Amniotic stem cell (primary cell): Measurements from ENCODE around the gene ROMO1.
A peak's percentile ranks its signal among the peaks of the same experiment; 100 is the strongest.
"Not testable (repeated sequence)": the region's sequence is repeated elsewhere in the genome, so short reads cannot be mapped to it uniquely, and the experiment has no call there.

Source experiments
- DNase-seq: peaks from one replicate; lab custom pipeline; 2025; lab: John Stamatoyannopoulos, UW

The ROMO1 gene

DNA sequence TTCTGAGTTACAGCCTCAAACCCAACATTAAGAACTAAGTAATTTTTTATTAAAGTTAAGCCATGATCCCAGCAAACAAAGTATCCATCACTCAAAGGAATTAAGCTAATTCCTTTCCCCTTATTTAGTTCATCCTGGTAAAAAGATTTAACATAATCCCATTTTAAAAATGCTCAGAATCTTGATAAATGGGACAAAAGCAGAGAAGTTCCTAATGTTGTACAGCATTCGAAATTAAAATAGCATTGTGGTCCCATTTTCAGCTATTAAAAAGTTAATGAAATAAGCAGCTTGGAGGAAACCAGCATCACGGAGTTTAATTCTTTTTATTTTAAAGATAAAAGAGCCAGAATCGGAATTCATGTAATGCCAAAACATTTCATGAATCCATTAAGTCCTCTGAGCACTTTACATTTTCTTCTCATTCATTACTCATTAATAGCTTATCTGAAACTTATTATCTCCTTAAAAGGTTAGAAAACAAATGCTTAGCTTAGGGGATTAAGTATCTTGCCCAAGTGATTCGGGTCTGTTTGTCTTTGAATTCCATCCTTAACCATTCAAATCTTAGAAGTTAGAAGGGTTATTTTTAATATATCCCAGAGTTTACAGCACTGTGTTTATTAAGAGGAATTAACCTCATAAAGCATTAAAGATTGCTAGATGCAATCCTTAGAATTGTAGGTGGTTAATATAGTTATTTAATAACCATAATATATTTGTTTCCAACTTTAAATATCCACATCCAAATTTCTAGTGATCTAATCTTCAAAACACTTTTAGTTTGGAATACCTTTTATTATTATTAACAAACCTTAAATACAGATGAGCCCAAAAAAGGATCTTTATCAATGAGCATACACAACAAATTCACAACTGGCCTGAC lies 31.6 kb downstream of the ROMO1 start:
- DNase-seq: no peak

DNA sequence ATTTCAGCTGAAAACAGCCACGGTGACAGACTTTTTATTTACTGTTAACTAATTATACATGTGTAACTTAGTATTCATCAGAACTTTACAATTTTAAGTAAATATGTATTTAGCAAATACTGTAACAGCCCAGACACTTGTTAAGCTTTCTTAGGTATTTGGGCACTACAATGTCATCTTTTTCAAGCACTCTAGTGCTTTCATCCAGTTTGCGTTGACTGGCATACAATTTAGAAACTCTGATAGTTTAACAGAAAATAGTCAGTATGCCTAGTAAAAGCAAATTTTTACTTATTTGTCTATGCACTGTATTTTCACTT lies 32.2 kb downstream of the ROMO1 start:
- no peak for DNase-seq

DNA sequence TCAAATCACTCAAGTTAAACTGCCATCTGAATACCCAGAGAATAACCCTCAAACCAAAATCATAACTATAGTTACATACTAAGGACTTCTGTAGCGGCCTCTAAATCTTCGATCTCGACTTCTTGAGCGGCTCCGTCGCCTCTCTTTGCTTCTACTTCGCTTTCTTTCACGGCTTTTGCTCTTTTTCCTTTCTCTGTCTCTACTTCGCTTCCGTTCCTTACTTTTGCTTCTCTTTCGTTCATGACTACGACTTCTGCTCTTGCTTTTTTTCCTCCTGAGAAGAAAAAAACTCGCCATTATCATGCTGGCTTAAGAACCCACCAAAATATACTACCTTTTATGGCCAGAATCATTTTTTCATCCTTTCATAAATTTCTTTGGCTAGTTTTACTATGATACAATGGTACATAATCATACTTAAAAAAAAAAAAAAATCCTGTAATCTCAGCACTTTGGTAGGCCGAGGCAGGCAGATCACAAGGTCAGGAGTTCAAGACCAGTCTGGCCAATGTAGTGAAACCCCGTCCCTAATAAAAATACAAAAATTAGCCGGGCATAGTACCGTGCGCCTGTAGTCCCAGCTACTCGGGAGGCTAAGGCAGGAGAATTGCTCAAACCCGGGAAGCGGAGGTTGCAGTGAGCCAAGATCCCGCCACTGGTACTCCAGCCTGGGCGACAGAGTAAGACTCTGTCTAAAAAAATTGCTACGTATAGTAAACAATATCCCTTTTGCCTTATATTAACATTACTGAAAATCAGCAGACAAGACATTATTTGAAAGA lies 32.8 kb downstream of the ROMO1 start:
- DNase-seq: no peak

DNA sequence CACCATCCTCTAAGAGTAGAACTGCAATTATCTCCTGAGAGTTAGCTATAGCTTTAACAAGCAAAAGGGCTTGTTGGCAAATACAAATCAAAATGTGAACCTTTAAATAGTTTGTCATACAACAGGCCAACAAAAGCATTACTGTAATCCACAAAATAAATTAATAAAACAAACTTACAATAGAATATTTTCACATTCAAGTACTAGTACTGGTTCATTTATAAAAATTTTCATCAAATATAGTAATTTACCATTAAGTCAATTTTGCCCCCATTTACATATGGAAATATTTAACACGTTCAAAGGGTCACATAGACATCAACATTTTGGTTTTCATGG lies 33.4 kb downstream of the ROMO1 start:
- DNase-seq: no peak

DNA sequence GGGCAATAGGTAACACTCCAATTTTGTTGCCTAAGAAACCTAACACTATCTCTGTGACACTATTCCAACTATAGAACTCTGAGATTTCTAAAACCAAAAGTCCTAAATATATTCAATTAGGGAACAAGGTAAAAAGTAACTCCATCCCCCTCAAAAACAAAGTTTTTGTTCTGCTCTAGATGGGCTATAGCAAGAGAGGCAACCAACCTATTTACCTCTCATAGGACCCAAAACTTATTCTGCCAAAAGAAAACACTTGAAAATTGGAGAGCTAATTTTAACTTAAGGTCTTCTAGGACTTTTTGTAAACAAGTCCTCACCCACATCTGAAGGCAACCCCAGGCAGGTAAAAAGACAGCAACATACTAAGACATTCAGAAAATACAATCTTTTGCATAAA lies 35.2 kb downstream of the ROMO1 start:
- DNase-seq: no peak

DNA sequence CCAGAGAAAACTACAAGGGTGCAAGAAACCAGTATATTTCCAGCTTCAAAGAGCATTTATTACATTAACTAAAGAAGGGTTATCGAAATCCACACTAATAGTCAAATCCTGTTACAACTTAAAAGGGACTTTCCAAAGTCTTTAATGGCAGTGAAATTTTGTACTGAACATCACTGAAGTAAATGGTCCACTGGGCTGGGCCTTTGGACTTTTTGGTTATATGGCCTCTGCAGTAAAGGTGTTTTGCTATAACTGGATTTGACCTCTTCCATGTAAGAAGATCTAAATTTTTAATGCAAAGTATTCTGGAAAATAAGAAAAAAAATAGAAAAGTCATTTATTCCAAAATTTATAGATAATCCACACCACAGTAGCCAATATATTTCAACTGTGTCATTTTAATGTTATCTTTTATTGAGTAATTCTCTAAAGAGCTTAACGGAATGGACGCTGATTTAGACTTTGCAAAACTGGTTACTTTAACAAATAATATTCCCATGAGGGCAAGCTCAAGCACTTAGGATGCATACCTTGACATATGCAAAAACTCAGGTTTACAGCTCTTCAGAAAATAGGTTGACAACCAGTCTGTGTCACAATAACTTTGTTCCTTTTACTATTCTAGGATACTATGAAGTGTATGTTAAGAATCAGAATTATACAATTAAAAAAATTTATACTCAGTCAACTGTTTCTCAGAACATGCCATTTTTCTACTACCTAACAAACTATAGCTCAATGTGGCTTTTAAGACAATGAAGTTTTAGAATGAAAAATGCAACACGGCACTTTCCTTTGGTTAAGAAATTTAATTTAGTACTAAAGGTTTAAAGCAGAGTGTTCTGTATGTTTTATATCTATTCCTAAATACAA lies 35.8 kb downstream of the ROMO1 start:
- no peak for DNase-seq

DNA sequence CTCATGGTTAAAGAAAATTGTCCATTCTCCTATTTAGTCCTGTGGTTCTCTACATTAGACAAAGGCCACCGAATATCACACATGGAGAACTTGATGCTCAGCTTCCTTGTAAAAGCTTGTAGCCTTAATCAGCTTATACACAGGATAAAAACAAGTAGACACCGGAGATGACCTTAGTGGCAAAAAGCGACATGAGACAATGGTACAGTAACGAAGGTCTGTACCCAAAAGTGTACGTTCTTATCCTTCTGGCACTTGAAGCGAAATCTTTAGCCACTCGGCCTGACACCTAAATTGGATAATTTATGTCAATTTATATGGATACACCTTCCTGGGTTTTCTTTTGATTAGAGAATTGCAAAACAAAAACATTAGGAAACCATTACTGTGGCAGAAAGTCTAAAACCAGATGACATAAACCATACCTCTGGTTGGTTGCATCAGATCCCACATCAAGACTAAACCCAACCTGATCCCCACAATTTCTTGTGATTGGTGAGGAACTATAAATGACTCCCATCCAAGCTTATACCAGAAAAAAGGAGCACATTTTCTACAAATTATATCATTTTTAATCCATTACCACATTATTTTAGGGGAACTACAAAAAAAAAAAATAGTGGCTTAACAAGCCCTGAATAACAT lies 36.7 kb downstream of the ROMO1 start:
- no peak for DNase-seq

DNA sequence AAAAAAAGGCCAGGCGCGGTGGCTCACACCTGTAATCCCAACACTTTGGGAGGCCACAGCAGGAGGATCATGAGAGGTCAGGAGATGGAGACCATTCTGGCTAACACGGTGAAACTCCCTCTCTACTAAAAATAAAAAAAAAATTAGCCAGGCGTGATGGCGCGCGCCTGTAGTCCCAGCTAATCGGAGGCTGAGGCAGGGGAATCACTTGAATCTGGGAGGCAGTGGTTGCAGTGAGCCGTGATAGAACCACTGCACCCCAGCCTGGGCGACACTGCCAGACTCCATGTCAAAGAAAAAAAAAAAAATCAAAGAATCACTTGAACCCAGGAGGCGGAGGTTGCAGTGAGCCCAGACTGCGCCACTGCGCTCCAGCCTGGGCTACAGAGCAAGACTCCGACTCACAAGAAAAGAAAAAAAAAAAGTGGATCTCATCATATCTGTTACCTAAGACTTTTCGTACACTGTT lies 38.7 kb downstream of the ROMO1 start:
- no peak for DNase-seq

DNA sequence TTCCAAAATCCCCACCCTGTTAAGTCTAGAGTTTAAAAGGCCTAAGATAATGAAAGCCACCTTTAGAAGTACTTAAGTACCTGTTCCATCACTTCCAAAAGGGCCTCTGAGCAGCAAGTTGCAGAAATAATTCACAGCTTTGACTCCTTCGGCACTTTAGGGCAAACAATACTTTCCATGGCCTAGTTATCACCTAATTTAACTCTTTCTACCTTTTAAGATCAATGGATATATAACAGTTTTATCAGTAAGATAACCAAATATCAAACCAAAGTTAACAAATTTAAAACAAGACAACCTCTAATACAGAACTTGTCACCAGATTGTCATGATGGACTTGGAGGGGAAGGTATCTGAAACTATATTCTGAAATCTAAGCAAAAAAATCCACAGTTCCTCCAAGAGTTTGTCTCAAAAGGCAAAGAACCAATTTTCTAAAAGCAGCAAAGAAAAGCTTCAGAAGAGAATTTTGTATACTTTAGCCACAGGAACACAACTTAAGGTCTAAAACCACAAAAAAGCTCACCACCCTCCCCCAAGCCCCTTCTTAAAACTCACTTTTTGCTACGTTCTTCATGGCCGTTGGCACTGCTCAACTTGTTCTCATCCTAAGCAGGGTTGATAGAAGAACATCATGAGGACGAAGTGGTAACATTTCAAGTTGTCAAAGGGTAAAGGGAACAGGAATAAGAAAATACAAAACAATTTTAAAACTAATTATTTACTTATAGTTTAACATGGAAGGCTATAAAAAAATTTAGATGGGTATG lies 39.4 kb downstream of the ROMO1 start:
- DNase-seq: no peak

DNA sequence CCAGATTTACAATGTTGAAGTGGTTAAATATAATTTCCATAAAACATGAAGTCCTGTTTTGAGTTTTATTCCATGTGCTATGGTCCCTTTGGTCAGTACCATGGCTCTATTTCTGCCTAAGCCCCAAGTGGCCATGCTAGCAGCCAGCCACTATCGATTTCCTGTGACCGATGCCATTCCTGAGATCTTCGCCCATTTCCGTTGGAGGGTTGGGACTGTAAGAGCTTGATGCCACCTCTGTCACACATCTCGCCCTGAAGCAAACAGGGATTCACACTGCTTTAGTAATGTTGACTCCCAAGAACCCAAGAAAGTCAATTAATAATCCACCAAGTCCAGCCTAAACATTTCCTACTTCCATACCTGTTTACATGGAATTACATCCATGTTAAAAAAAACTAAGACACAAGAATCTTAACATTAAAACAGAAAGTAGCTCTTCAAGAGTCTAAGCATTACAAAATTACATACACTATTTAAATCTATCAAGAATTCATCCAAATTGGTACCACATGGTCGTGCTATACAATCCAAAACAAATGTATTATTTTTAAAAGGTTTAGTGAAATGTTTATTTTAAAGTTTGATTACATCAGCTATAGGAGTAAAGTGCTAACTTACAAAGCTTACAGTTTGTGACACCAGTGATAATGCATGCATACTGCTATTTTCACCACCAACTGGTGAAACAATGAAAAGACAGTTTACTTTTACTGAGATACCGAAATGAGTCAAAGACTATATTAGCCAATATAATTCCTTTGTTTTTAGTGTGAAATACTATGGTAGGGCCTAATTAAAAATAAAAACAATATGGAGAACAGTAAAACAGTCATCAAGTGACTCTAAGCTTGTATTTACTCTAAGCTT lies 40.3 kb downstream of the ROMO1 start:
- no peak for DNase-seq

DNA sequence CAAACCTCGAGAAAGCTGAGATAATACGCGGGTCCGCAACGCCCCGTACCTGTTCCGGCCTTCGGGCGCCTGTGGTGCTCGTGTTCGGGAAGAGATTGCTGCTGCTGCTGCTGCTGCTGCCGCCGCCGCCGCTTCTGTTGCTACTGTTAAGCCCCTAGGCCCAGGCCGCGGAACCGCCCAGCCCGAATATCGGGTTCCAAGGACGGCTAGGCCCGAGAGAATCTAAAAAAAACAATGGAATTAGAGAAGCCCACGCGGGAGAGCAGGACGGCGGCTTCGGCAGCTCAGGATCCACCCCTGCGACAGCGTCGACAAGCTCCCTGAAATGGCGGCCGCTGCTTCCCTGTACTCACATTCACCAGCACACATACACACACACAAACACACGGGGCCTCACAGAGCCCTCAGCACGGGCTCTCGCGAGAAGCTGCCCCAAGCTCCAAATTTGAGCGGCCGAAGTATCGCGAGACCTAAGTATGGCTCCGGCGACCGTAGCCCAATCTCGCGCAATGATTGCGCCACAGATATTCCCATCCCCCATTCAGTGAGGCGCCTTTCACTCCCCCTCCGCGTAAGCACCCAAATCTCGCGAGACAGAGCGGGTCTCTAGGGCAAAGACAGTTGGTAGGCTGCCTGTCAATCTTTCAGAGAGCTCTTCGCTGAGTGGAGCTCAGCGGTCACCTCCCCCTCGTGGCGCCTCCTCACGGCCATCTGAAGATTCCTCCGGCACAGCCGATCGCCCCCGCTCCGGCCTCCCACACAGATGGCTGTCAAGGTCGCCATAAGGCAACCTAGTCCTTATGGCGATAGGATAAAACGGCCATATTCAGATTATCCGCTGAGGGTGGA lies 42.9 kb downstream of the ROMO1 start, which contains the start of gene RBM39:
RBM39 (minus strand) TSS at position 369 of the 849 bp plus-strand sequence. CDS start 1,386 bp downstream, outside the sequence.
- peak; percentile 99 for DNase-seq

DNA sequence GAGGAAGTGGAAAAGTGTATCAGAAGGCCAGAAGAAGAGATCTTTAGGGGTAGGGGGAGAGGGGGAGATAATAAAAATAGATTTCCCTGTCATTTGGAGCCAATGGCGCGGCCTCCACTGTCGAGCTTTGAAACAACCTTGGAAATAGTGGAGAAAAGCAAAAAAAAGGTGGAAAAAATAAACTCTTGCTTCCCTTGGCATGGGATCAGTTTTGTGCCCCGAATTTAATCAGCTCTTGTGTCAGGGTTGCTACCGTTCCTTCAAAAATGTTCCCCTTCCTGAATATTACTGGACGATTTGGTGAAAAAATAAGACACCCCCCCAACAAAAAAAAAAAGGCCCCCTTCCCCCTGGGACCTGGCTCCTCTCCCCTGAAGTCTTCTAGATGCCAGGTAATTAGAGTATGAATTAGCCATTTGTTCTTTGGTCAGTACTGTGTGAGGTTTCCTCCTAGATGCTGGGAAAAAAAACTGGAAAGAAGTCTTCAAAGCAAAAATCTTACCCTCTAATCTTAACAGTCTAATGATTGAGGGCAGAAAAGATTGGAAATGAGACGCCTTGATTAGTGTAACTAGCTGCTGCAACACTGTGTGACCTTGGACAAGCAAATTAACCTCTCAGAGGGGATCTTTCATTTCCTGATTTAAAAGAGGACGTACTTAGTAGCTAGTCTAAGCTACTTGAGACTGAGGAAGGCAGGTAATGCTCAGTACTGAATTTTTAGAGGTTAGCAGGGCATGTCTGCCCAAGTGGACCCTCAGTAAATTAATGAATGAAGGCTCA lies 43.7 kb downstream of the ROMO1 start:
- no peak for DNase-seq

DNA sequence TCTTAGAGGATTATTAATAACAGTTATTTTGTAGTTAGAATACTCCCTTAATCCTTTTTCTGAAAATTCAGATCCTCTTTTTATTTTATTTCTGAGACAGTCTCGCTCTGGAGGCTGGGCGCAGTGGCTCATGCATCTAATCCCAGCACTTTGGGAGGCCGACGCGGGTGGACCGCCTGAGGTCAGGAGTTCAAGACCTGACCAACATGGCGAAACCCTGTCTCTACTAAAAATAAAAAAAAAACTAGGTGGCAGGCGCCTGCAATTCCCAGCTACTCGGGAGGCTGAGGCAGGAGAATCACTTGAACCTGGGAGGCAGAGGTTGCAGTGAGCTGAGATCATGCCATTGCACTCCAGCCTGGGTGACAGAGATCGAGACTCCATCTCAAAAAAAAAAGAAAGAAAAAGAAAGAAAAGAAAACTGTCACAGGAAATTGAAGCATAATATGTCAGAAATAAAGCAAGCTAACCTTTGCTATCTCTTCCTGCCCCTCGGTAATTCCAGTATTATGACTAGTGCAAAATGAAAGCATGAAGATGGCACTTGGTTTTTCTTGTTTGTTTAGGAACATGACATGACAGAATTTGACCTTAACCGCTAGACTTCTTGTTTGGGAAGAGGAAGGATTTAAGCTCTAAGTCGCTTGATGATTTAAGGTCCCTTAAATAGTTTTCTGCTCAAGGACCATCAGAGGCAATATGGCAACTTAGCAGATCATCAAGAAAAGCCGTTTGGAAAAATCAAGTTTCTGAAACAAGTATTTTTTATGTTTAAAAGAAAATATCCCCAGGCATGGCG lies 44.7 kb downstream of the ROMO1 start:
- no peak for DNase-seq

DNA sequence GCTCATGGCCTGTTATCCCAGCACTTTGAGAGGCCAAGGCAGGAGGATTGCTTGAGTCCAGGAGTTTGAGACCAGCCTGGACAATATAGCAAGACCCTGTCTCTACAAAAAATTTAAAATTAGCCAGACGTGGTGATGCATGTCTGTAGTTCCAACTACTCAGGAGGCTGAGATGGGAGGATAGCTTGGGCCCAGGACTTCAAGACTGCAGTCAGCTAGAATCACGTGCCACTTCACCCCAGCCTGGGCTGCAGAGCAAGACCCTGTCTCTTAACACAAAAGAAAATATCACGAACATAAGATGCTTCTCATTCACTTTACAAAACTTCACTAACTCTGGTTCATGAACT lies 45.3 kb downstream of the ROMO1 start:
- DNase-seq: not testable (repeated sequence)
